Cerebellar nuclear complex (tissue), 1 donor: Measurements from ENCODE around the gene SLX9.
"Not testable (repeated sequence)": the region's sequence is repeated elsewhere in the genome, so short reads cannot be mapped to it uniquely, and the experiment has no call there.

ENCODE experiments used
- DNase-seq, 2 experiments: peaks; one replicate each; lab custom pipeline; 2025; lab: John Stamatoyannopoulos, UW

Gene SLX9

DNA sequence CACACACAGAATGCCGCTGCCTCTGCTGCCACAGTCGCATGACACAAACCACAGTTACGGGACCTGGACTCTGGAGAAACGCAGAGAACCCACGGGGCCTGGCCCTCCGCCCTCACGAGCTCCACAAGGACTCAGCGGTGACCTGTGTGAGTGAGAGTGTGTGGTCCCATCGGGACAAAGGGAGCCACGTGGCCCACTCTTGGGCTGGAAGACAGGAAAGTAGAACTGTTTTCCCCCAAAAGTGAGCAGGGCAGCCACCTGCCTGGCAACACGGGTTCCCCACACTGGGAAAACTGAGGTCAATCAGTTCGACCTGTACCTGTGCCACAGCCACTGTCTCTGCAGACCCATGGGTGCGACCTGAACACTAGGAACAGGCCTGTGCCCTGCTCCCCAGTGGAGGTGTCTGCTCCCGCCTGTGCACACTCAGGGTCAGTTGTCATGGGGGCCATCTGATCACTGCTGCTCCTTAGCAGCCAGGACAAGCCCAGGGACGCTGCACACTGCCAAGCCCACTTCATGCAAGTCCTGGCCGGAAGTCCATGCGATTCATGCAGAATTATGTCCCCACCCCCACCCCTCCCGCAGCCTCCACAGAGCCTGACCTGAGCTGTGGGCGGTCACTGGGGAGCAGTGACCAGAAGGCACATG, 80.2 kb downstream of the SLX9 start:
- no peak for DNase-seq

- no peak for DNase-seq
Measured at GRCh38 chr21:45020629-45021427, 81.0 kb downstream of the SLX9 start.

GRCh38 chr21:45021428-45022347, 81.9 kb downstream of the SLX9 start:
- no peak for DNase-seq

DNA sequence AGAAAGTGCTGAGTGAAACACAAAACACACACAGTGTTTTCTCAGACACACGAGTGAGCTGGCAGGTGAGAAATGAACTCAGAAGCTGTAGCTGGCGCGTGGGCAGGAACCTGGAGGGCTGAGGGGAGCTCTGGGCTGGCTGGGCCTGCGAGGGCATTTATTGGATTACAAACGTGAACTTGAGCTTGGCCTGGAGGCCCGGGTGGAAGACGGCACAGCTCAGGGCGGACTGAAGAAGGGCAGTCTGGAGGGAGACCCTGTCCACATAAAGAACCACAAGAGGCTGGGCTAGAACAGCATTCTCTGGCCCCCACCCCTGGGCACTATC, 82.5 kb downstream of the SLX9 start:
- DNase-seq: no peak

DNA sequence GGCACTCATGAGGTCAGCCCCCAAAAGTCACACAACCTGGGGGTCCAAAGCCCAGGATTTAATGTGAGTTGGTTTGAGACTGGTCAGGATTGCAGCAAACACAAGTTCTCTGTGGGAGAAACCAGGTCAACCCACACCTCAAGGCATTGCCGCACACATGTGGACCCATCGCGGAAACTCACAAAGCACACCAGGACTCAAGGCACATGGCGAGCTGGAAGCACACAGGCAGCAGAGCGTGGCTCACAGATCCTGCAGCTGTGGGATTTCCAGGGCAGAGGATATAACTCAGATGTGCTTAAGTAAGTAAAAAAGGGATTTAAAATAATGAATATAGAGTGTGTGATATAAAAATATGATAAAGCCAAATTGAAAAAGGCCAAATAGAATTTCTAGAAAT, 82.9 kb downstream of the SLX9 start:
- no peak for DNase-seq

DNA sequence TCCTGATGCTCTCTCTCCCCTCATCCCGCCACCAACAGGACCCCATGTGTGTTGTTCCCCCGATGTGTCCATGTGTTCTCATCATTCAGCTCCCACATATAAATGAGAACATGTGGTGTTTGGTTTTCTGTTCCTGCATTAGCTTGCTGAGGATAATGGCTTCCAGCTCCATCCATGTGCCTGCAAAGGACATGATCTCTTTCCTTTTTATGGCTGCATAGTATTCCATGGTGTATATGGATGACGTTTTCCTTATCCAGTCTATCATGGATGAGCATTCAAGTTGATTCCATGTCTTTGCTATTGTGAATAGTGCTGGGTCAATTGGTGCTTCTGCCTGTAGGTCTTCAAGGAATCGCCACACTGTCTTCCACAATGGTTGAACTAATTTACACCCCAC, 84.7 kb downstream of the SLX9 start:
- not testable (repeated sequence) for DNase-seq

DNA sequence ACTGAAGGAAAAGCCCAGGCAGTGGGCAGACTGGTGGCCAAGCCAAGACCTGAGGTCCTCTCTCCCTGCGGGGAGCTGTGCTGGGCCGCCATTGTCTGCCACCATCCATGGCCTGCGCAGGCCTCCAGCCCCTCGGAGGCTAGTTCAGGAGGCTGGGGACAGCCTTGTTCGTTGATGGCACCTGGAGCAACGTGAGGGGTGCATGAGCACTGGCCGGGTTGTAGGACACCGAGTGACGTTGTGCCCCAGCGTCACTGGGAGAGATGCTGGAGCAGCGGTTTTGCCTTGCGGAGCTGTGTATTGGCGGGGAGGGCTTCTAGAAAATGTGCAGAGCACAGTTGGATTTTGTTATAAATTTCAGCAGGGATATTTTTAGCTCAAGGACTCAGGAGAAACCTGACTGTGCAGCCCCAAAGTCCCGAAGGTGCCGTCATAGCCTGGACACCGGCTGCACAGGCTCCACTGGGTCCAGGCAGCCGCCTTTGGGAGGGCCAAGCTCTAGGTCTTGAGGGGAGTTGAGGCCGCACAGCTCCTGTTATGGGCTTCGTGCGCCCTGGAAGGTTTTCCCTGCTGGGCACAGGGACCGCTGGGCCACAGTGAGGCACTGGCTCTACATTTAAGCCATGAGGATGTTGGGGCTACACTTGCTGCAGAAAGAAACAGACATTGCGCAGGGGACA, 86.4 kb downstream of the SLX9 start:
- no peak for DNase-seq
